Stimulated activated CD8-positive, alpha-beta memory T cell treated with anti-CD3 and anti-CD28 coated beads, Interleukin-7, amount 100 ng/mL, for 4 hours (primary cell): ENCODE results near the gene ADGRF3.
A peak's percentile ranks its signal among the peaks of the same experiment; 100 is the strongest.
"Not testable (repeated sequence)": the region's sequence is repeated elsewhere in the genome, so short reads cannot be mapped to it uniquely, and the experiment has no call there.

Experiments used
- DNase-seq, 2 donors: peaks; one replicate each; pipeline ENCODE4 v3.0.0-alpha.2; 2020; ENCODE audit warnings: low read depth in 2 of 2

ADGRF3 gene

GRCh38 chr2:26317377-26318105, 29.0 kb downstream of the ADGRF3 start:
- no peak for DNase-seq

DNA sequence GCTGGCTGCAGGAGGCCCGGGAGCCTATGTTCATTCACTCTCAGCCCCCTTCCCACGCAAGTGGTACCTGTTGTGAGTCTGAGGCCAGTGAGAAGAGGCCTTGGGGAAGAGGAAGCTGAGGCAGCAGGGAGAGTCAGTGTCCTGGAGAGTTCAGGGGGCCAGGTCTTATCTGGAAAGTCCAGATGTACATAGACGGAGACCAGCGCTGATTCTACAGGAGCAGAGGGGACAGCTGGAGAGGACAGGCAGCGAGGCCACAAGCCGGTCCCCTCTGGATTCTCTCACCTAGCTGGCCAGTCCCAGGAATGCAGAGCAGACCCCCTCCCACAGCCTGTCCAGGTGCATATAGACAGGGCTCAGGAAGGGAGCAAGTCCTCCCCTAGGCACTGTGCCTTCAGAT, 29.7 kb downstream of the ADGRF3 start:
- DNase-seq, result no peak

- DNase-seq, result no peak
Measured at GRCh38 chr2:26316041-26316440, 30.5 kb downstream of the ADGRF3 start.

GRCh38 chr2:26314243-26314642, 32.3 kb downstream of the ADGRF3 start:
- no peak for DNase-seq

- DNase-seq, result no peak
Measured at GRCh38 chr2:26313446-26313845, 33.1 kb downstream of the ADGRF3 start.

- no peak for DNase-seq
Measured at GRCh38 chr2:26312471-26312870, 34.1 kb downstream of the ADGRF3 start.

GRCh38 chr2:26309921-26310320, 36.7 kb downstream of the ADGRF3 start:
- no peak for DNase-seq

GRCh38 chr2:26305540-26305939, 41.0 kb downstream of the ADGRF3 start:
- DNase-seq, result no peak

DNA sequence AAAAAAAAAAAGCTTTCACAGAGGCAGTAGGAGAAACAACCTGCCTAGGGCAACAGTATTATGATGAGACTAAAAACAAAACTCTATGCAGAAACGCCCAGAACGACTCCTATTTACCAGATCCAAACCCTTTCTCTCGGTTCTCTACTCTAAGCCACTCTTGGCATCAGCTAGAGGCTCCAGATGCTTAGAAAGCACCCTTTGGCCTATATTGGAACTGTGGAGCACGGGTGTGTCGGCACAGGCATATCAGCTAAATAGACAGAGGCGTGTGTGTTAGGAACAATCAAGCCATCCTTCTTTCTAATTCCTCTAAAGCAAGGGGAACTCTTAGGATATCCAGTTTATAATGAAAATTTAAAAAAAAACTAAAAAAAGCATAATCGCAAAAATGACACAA, 41.5 kb downstream of the ADGRF3 start:
- DNase-seq, result not testable (repeated sequence)

- DNase-seq, result no peak
Measured at GRCh38 chr2:26302846-26303245, 43.7 kb downstream of the ADGRF3 start.

GRCh38 chr2:26300234-26300925, 46.2 kb downstream of the ADGRF3 start:
- DNase-seq, result no peak

DNA sequence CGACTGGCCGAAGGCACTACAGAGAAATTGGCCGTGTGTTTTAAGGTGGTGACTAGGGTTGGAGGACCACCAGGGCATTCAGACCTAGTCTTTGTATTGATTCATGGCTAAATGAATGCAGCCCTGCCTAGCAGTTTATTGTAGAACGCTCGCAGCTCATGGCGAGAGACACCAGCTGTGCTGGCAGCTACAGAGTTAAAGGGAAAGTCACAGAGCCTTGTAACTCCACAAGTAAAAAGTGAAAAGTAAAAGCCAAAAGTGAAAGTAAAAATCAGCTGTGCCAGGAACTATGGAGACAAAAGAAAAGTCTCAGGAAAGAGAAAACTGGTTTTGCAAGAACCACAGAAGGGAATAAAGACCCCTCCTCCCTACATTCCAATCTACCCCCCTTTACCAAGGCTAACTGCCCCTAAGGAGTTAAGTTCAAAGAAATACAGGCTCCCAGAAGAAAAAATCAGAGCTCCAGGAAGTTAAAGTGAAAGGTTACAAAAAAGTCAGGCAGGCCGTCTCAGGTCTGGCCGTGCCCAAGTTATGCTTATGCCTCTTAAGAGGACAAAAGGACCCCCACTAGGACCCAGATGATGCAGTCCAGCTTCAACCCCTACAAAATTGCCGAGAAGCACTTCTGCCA, 47.0 kb downstream of the ADGRF3 start:
- DNase-seq, result no peak

DNA sequence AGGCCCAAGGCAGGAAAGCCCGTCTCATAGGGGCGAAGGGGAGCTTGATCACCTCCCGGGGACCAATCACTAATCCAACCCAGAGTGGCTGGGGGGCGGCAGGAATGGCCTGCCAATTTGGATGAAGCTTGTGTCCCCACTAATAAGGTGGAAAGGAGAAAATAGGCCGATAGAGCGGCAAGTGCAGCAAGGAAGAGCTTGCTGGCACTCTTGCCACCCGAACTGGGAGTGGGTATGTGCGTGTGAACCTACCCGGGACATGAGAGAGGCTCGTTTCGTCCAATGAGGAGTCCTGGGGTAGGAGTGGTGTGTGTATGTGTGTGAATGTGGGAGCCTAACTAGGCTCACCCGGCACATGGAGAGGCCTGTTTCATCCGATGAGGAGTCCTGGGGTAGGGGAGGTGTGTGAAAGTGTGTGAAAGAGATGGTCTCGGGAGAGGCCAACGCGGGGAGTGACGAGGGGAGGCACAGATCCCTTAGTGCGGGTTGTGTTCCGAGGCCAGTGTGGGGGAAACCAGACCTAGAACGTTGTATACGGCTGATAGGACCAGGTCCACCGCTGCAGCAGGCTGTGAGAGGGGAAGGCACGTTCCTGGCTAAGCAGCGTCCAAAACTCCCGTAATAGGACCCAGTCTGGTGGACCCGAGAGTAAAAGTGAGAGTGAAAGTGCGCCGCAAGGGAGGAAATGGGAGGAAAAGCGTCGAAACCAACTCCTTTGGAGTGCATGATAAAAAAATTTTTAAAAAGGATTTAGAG, 47.8 kb downstream of the ADGRF3 start:
- peak; percentile 5 to 19 for DNase-seq

- no peak for DNase-seq
Measured at GRCh38 chr2:26298286-26298637, 48.3 kb downstream of the ADGRF3 start.

- DNase-seq, result no peak
Measured at GRCh38 chr2:26297061-26297460, 49.5 kb downstream of the ADGRF3 start.

- no peak for DNase-seq
Measured at GRCh38 chr2:26295511-26295910, 51.1 kb downstream of the ADGRF3 start.

- DNase-seq, result no peak
Measured at GRCh38 chr2:26292646-26293045, 53.9 kb downstream of the ADGRF3 start.

DNA sequence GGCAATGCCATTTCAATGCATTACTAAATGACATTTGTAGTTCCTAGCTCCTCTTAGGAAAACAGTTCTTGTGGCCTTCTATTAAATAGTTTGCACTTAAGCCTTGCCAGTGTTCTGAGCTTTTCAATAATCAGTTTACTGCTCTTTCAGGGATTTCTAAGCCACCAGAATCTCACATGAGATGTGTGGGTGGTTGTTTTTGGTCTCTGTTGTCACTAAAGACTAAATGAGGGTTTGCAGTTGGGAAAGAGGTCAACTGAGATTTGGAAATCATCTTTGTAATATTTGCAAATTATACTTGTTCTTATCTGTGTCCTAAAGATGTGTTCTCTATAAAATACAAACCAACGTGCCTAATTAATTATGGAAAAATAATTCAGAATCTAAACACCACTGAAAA, 56.6 kb downstream of the ADGRF3 start:
- no peak for DNase-seq

- no peak for DNase-seq
Measured at GRCh38 chr2:26285931-26286330, 60.7 kb downstream of the ADGRF3 start.

DNA sequence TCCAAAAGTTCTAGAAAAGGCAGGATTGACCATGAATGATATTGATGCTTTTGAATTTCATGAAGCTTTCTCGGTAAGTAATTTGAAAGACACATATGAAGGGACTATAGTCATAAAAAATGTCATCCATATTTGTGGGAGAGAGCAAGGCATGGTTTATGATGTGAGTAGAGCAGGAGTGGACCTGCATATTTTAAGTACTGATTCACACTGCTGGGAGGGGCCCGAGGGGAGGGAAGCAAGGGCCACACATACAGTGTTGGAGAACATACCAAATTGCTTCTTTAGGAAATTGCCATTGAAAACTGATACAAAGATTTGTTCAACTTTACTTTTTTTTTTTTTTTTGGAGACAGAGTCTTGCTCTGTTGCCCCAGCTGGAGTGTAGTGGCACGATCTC, 62.5 kb downstream of the ADGRF3 start:
- DNase-seq, result no peak

- no peak for DNase-seq
Measured at GRCh38 chr2:26283606-26284005, 63.0 kb downstream of the ADGRF3 start.

GRCh38 chr2:26281226-26281625, 65.4 kb downstream of the ADGRF3 start:
- DNase-seq, result no peak
